ENCODE data around the gene SLC2A13.

The SLC2A13 gene

DNA sequence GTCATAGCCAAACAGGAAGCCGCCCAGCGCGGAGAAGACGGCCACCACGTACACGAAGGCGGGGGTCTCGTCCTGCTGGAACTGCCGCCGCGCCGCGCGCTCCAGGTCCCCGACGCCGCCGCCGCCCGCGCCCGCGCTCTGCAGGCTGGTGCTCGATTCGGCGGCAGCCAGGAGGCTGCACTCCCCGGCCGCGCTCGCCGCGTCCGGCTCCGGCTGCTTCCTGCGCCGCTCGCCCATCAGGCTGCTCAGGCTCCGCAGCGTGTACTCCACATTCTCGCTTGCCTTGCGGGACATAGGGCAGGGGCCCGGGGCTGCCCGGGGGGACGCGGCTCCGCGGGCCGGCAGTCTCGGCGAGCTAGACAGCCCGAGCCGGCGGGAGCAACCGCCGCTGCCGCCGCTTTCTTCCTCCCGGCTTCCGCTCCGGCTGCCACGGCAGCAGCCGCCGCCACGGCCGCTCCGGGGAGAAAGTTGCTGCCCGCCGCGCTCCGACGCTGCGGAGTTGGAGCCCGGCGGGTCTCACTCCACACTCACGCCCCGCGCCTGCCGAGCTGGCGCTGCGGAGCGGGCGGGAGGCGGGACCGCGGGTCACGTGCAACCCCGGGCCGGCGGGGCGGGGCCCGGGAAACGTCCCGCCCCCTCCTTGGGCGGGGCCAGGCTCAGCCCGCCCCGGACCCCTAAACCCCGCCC, at the start of gene SLC2A13:
Gene SLC2A13 (minus strand): TSS at position 567 of the 687 bp plus-strand sequence. CDS start 273 bp downstream, at position 294.
- DNase-seq (ENCODE audit: low spot score in 2 of 2) (peak; percentile 71 to 83), ATAC-seq (peak; percentile 87)
- Mint-ChIP-seq H3K27ac (no peak within 1 kb of the TSS), H3K4me1 (peaks cover 46% of the 10 kb centered on the region), H3K4me3 (peak within 1 kb of the TSS; percentile 77), H3K36me3 (no peaks in the 10 kb centered on the region), H3K9me3 (no peaks in the 10 kb centered on the region)

DNA sequence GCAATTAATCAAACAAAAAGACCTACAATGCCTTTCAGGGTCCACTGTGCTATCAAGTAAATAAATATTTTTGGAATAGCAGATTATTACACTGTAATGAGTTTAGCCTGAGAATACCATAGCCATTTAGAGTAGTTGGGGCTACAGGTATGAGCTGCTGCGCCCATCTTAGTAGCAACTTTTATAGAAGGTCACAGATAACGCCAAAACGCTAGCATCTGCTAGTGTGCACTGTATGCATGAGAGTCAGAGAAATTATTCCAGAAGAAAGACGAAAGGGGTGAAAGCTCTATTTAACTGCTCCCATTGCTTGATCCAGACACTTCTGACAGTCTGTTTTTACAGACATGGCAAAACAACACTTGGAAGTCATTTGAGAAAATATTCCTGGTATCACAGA, 48.5 kb upstream of the SLC2A13 start:
- no peaks in the 10 kb centered on the region for H3K4me1 Mint-ChIP-seq
- no peak overlapping the region for H3K4me3 Mint-ChIP-seq
- ATAC-seq (no peak), DNase-seq (ENCODE audit: low spot score in 2 of 2) (no peak)
- no peaks in the 10 kb centered on the region for H3K36me3 Mint-ChIP-seq
- no peaks in the 10 kb centered on the region for H3K9me3 Mint-ChIP-seq
- H3K27ac Mint-ChIP-seq, result no peak overlapping the region

- H3K4me3 Mint-ChIP-seq, result no peak overlapping the region
- no peak overlapping the region for H3K27ac Mint-ChIP-seq
- no peaks in the 10 kb centered on the region for H3K9me3 Mint-ChIP-seq
- no peak for DNase-seq (ENCODE audit: low spot score in 2 of 2)
- H3K4me1 Mint-ChIP-seq, result no peaks in the 10 kb centered on the region
- H3K36me3 Mint-ChIP-seq, result no peaks in the 10 kb centered on the region
- ATAC-seq, result no peak
Measured at GRCh38 chr12:40153432-40153831, 47.6 kb upstream of the SLC2A13 start.

DNA sequence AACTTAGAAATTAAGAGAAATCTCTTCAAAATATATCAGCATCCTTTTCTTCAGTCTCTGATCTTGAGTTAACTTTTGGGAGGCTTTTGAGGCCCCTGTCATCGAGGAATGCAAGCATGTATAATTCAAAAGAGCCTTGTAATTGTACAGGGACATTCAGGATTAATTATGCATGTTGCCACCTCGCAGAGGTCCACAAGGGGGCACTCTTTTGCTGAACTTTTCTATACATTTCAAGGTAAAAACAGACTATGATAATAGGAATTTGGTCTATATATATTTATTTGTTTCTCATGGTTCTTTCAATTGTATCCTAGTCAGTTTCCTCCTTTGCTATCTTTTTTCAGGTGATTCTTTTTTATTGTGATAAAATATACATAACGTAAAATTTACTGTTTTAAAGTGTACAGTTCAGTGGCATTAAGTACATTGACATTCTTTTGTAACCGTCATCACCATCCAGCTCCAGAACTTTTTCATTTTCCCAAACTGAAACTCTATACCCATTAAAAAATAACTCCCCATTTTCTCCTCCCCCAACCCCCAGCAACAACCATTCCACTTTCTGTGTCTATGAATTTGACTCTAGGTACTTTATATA, 47.0 kb upstream of the SLC2A13 start:
- Mint-ChIP-seq H3K27ac (no peak overlapping the region), H3K36me3 (no peaks in the 10 kb centered on the region), H3K9me3 (no peaks in the 10 kb centered on the region), H3K4me1 (no peaks in the 10 kb centered on the region), H3K4me3 (no peak overlapping the region)
- no peak for ATAC-seq
- peak; percentile 10 to 62 for DNase-seq (ENCODE audit: low spot score in 2 of 2)

DNA sequence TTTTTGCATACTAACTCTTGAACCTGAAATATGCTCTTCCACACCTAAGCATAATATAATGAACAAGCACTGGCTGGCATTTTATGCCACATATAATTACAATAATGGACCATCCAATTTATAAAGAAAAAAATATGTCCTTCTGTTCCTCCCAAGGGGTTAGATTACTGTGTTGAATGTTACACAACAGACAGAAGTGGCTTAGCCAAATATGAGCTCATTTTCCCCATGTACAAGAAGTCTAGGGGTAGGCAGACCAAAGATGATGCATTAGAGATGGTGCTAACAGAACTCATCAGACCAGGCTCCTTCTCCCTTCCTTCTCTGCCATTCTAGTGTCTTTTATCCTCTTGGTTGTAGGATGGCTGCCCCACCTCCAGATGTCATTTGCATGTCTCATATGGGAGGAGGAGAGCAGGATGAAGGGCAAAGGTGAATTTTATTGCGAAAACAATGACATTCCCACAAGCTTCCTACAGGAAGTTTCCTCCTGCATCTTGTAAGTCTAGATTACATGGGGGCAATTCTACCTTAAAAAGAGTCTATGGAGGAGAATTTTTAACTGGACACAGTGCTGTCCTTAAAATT, 43.9 kb upstream of the SLC2A13 start:
- no peak for DNase-seq (ENCODE audit: low spot score in 2 of 2)
- Mint-ChIP-seq H3K4me3 (no peak overlapping the region), H3K9me3 (no peaks in the 10 kb centered on the region), H3K27ac (no peak overlapping the region), H3K4me1 (no peaks in the 10 kb centered on the region), H3K36me3 (no peaks in the 10 kb centered on the region)
- peak; percentile 50 for ATAC-seq

DNA sequence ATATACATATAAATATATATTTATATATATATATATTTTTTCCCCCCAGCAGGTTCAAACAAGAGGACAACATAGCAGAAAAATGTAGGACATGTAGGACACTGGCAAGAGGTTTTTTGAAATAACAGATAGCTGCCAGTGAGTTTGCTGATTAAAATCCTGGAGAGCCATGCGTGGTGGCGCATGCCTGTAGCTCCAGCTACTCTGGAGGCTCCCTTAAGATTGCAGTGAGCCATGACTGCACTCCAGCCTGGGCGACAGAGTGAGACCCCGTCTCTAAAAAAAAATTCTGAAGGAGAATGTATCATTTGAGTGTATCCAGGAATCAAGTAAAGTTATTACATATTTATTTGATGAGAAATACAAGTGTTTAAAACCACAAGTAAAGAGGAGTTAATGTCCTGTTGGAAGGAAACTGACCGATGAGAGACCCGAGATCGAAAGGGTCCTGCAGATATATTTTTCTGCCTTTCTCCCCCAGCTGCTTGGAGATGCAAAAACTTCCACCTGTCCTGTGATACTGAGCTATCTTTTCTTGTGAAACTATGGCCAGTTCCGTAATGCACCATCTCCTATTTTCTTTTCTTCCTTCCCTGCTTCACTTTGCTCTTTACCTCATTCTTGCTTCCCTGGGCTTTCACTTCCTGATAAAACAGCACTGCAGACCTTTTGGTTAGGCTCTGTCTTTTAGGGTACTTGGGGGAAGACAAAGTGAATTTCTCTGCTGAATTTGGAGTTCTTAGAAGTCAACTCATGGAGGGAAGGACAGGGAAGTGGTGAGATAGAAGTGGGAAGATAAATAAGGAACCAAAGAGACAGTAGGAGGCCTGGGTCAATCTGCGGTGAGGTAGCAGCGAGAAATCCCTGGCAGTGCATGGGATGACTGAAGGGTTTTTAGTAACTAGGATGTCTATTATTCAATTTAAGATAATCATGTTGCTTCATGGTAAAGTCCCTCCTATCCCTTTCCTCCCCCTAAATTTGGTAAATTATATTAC, 41.2 kb upstream of the SLC2A13 start:
- H3K27ac Mint-ChIP-seq, result no peak overlapping the region
- H3K4me1 Mint-ChIP-seq, result no peaks in the 10 kb centered on the region
- no peaks in the 10 kb centered on the region for H3K36me3 Mint-ChIP-seq
- ATAC-seq, result peak; percentile 50
- no peak for DNase-seq (ENCODE audit: low spot score in 2 of 2)
- H3K9me3 Mint-ChIP-seq, result no peaks in the 10 kb centered on the region
- H3K4me3 Mint-ChIP-seq, result no peak overlapping the region

DNA sequence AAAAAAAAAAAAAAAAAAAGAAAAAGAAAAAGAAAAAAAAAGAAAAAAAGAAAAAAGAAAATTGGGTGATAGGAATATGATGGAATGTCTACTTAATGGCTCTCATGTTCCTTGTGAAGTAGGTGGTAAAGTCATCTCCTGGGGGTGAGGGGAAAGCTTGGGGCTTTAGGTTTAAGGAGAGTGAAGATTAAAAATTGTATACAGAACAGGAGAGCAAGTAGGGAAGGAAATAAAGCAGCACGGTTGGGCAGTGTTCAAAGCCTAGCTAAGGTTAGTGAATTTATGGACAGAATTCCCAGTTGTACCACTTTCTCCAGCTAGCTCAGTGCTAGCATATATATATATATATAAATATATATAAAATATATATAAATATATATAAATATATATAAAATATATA, 40.0 kb upstream of the SLC2A13 start:
- DNase-seq (ENCODE audit: low spot score in 2 of 2) (no peak), ATAC-seq (no peak)
- Mint-ChIP-seq H3K4me3 (no peak overlapping the region), H3K36me3 (no peaks in the 10 kb centered on the region), H3K9me3 (no peaks in the 10 kb centered on the region), H3K4me1 (no peaks in the 10 kb centered on the region), H3K27ac (no peak overlapping the region)

DNA sequence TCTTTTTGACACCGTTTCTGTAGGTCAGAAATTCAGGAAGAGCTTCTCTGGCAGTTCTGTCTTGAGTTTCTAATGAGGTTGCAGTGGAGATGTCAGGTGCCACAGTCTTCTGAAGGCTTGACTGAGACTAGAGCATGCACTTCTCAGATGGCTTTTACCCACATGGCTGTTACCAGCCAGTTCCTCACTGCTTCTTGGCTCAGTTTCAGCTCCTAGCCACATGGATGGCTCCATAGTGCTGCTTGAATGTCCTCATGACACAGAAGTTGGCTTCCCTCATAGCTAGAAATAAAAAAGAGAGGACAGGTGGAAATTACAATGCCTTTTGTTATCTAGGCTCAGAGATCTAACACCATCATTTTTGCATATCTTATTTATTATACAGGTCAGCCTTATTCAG, 38.1 kb upstream of the SLC2A13 start:
- H3K9me3 Mint-ChIP-seq, result no peaks in the 10 kb centered on the region
- H3K4me3 Mint-ChIP-seq, result no peak overlapping the region
- no peak overlapping the region for H3K27ac Mint-ChIP-seq
- H3K4me1 Mint-ChIP-seq, result no peaks in the 10 kb centered on the region
- ATAC-seq (peak; percentile 65), DNase-seq (ENCODE audit: low spot score in 2 of 2) (no peak)
- no peaks in the 10 kb centered on the region for H3K36me3 Mint-ChIP-seq

DNA sequence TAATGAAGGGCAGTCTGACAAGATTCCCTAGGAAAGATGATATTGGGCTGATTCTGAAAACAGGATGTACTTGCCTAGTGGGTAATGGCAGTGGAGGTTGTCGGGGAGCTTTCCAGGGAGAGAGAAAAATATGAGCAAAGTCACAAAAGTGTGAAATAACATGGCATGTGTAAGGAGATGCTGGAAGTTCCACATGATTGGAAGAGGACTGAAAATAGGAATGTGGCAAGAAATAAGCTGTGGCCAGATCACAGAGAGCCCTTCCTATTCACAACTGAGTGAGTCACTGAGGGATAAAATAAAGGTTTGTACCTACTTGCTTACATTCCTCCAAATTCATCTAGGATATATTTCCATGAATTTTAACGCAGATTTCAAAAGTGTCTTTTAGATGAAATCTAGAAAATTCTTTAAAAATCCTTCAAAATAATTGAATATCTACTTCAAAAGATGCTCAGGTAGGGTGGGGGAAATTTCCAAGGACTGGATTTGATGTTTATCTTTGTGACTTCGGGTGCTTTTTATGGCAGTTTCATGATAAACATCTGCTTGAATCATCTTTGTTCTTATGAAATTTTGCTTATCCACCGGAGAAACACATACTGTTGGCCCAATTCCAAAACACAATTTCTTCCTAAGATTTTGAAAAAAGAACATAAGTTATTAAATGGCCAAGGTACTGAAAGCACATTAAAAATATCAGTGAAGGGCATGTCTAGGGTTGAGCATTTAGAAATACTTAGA, 36.3 kb upstream of the SLC2A13 start:
- no peak for DNase-seq (ENCODE audit: low spot score in 2 of 2)
- Mint-ChIP-seq H3K4me3 (no peak overlapping the region), H3K9me3 (no peaks in the 10 kb centered on the region), H3K27ac (no peak overlapping the region), H3K4me1 (peaks cover 7% of the 10 kb centered on the region), H3K36me3 (no peaks in the 10 kb centered on the region)
- no peak for ATAC-seq

DNA sequence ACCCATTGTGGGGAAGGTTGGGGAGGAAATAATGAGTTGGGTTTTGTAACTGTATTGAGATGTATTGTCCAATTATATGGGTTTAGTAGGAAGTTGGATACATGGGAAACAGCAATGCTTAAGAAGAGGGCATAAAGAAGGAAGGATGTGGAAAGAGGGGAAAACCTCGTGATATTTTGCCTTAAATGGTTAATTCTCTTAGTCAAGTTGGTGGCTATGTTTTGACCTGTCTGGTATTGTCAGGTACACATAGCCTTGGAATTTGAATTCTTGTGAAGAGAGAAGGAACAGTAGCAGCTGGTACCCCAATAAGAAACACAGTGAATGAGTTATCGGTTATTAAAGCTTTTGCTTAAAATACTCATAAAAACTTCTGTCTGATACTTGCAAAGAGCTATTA, 32.6 kb upstream of the SLC2A13 start:
- Mint-ChIP-seq H3K9me3 (no peaks in the 10 kb centered on the region), H3K4me3 (no peak overlapping the region), H3K4me1 (peaks cover 7% of the 10 kb centered on the region), H3K27ac (no peak overlapping the region), H3K36me3 (no peaks in the 10 kb centered on the region)
- ATAC-seq, result no peak
- DNase-seq (ENCODE audit: low spot score in 2 of 2), result no peak

GRCh38 chr12:40137252-40137651, 31.4 kb upstream of the SLC2A13 start:
- Mint-ChIP-seq H3K36me3 (no peaks in the 10 kb centered on the region), H3K9me3 (no peaks in the 10 kb centered on the region), H3K4me1 (peaks cover 7% of the 10 kb centered on the region), H3K4me3 (no peak overlapping the region), H3K27ac (no peak overlapping the region)
- peak; percentile 95 for ATAC-seq
- DNase-seq (ENCODE audit: low spot score in 2 of 2), result no peak

GRCh38 chr12:40127408-40127807, 21.5 kb upstream of the SLC2A13 start:
- DNase-seq (ENCODE audit: low spot score in 2 of 2), result no peak
- Mint-ChIP-seq H3K4me1 (no peaks in the 10 kb centered on the region), H3K9me3 (no peaks in the 10 kb centered on the region), H3K4me3 (no peak overlapping the region), H3K27ac (no peak overlapping the region), H3K36me3 (no peaks in the 10 kb centered on the region)
- no peak for ATAC-seq

DNA sequence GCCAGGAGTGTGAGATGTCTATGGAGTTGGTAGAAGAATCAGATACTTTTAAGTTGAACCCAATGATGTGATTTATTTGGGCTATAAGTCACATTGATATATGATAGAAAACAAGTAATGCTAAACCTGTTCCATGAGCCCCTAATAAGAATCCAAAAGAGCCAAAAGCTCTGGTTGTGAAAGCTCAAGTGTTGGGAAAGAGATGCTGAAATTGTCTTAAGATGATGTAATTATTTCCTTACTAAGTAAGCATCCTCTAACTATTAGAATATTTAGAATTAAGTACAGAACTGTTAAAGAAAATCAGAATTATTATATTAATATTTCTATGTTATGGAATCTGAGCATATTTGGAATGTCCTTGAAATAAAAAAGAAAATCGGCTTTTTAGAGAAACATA, 17.6 kb upstream of the SLC2A13 start:
- no peaks in the 10 kb centered on the region for H3K4me1 Mint-ChIP-seq
- H3K36me3 Mint-ChIP-seq, result no peaks in the 10 kb centered on the region
- H3K9me3 Mint-ChIP-seq, result no peaks in the 10 kb centered on the region
- DNase-seq (ENCODE audit: low spot score in 2 of 2) (no peak), ATAC-seq (no peak)
- no peak overlapping the region for H3K27ac Mint-ChIP-seq
- no peak overlapping the region for H3K4me3 Mint-ChIP-seq

DNA sequence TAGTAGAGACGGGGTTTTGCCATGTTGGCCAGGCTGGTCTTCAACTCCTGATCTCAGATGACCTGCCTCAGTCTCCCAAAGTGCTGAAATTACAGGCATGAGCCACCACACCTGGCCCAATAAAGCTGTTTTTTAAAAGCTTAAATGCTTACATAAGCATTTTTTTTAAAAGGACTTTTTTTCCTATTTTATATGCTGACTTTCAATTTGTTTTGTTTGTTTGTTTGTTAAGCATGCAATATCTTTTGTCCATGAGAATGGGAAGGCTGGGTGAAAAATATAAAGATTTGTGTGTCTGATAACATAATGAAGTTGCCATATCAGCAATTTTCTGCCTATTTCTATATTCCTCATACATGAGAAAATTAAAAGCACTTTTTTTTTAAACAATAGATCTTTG, 17.0 kb upstream of the SLC2A13 start:
- Mint-ChIP-seq H3K36me3 (no peaks in the 10 kb centered on the region), H3K27ac (no peak overlapping the region), H3K4me3 (no peak overlapping the region), H3K9me3 (no peaks in the 10 kb centered on the region), H3K4me1 (peaks cover 2% of the 10 kb centered on the region)
- DNase-seq (ENCODE audit: low spot score in 2 of 2) (no peak), ATAC-seq (no peak)

- no peaks in the 10 kb centered on the region for H3K36me3 Mint-ChIP-seq
- H3K4me1 Mint-ChIP-seq, result peaks cover 6% of the 10 kb centered on the region
- no peaks in the 10 kb centered on the region for H3K9me3 Mint-ChIP-seq
- H3K4me3 Mint-ChIP-seq, result no peak overlapping the region
- DNase-seq (ENCODE audit: low spot score in 2 of 2) (no peak), ATAC-seq (peak; percentile 69)
- no peak overlapping the region for H3K27ac Mint-ChIP-seq
Measured at GRCh38 chr12:40117818-40118217, 11.9 kb upstream of the SLC2A13 start.

Data from stimulated activated effector memory CD8-positive, alpha-beta T cell treated with anti-CD3 and anti-CD28 coated beads, Interleukin-12 subunit alpha, Interleukin-12 subunit beta, amount 100 ng/mL, for 72 hours (primary cell).